ENCODE measurements around the gene FAF2. TPM values are rescaled to one million over a fixed set of nuclear protein-coding genes. Genes with fewer than 3 reads are reported as not detected.

Gene FAF2
- polyA plus RNA-seq, 2 of the 4 experiments (the other 2 are of a cell fraction) = 42.4 to 90.3 TPM

GRCh38 chr5:176461349-176461748 lies 13.2 kb downstream of the FAF2 start:
- no peak overlapping the region for H3K27ac ChIP-seq
- H3K4me3 ChIP-seq = no peak overlapping the region
- peaks cover 26% of the 10 kb centered on the region for H3K4me1 ChIP-seq
- FAIRE-seq = no peak
- 88% methylated on average over 2 of the region's 2 CpGs for WGBS (ENCODE audit: missing lambda C conversion rate)
- ChIA-PET CTCF (interaction anchor here (0.6 to 2.4 kb wide), 2 partner anchors 13 to 91 kb away, joined by 5 to 11 read pairs; partner anchors contain the start of gene FAF2), POLR2A (no interaction called here)
- DNase-seq (ENCODE audit: low read depth in 1 of 2, low spot score in 1 of 2) = no peak
- H3K9me3 ChIP-seq = no peaks in the 10 kb centered on the region
- no peak for TF ChIP-seq CBX8 (IDR thresholded peaks at IDR 0.05)
- TF ChIP-seq BCL3 (IDR thresholded peaks at IDR 0.05) = no peak
- TF ChIP-seq HMGXB4 (CRISPR knock-in tag; IDR thresholded peaks at IDR 0.05; ENCODE audit: borderline replicate concordance) = no peak
- TF ChIP-seq ZC3H11A (IDR thresholded peaks at IDR 0.05) = no peak
- TF ChIP-seq CTCF (IDR thresholded peaks at IDR 0.05) = no peak
- no peak for TF ChIP-seq CHD4 (IDR thresholded peaks at IDR 0.05; ENCODE audit: borderline replicate concordance)
- no peak for ATAC-seq
- no peak overlapping the region for H3K4me2 ChIP-seq

- CTCF ChIA-PET = interaction anchor here (1.3 to 2.6 kb wide), 3 partner anchors 8 to 15 kb away, joined by 4 to 10 read pairs (median 8); partner anchors contain the start of gene FAF2
Observed at GRCh38 chr5:176463113-176463764, 15.1 kb downstream of the FAF2 start.

GRCh38 chr5:176466245-176466871 lies 18.2 kb downstream of the FAF2 start:
- FAIRE-seq = no peak
- CTCF ChIA-PET = interaction anchor here (0.9 to 2.9 kb wide), 8 partner anchors 8 to 108 kb away, joined by 3 to 23 read pairs (median 4); partner anchors contain the start of gene FAF2

More at GRCh38 chr5:176463113-176463764, 15.1 kb downstream of the FAF2 start:
- ATAC-seq (no peak), FAIRE-seq (no peak), DNase-seq (ENCODE audit: low read depth in 1 of 2, low spot score in 1 of 2) (no peak)
- Histone ChIP-seq H3K4me1 (peaks cover 37% of the 10 kb centered on the region), H3K4me3 (no peak overlapping the region), H3K4me2 (no peak overlapping the region), H3K27ac (no peak overlapping the region), H3K9me3 (no peaks in the 10 kb centered on the region)
- 84% methylated on average over 7 of the region's 7 CpGs for WGBS (ENCODE audit: missing lambda C conversion rate)
- POLR2A ChIA-PET = interaction anchor here (0.6 to 1.1 kb wide), 2 partner anchors 16 to 73 kb away, joined by 3 to 10 read pairs; no protein-coding TSS in a partner anchor
- TF ChIP-seq NPAS2 (CRISPR knock-in tag; IDR thresholded peaks at IDR 0.05; ENCODE audit: borderline replicate concordance) = no peak

More at GRCh38 chr5:176466245-176466871, 18.2 kb downstream of the FAF2 start:
- H3K9me3 ChIP-seq = no peaks in the 10 kb centered on the region
- POLR2A ChIA-PET = interaction anchor here (1.0 to 1.8 kb wide), 4 partner anchors 11 to 71 kb away, joined by 3 to 11 read pairs (median 7); partner anchors contain the start of genes FAF2 and RNF44
- H3K27ac ChIP-seq = peak overlapping the region in 1 of 2 experiments; percentile 7; a peak in 1 of 6 replicates
- H3K4me2 ChIP-seq = peak overlapping the region; percentile 52
- H3K4me3 ChIP-seq = no peak overlapping the region
- no peak for TF ChIP-seq E2F6 (IDR thresholded peaks at IDR 0.05; ENCODE audit: borderline replicate concordance, low read depth)
- peak; percentile 44 to 68; a peak in 3 of 4 replicates for TF ChIP-seq CEBPB (IDR thresholded peaks at IDR 0.05)
- TF ChIP-seq FOSL2 (IDR thresholded peaks at IDR 0.05) = no peak
- TF ChIP-seq FOSL2 (CRISPR knock-in tag; IDR thresholded peaks at IDR 0.05) = peak; percentile 45; the same call in 1 of the 2 replicates
- TF ChIP-seq SMC3 (IDR thresholded peaks at IDR 0.05) = no peak
- peak; percentile 10; the same call in 1 of the 2 replicates for TF ChIP-seq JUNB (IDR thresholded peaks at IDR 0.05)
- no peak for TF ChIP-seq KDM5A (IDR thresholded peaks at IDR 0.05)
- TF ChIP-seq CBX8 (IDR thresholded peaks at IDR 0.05) = no peak
- no peak for TF ChIP-seq POLR2AphosphoS2 (conservative IDR thresholded peaks at IDR 0.05; ENCODE audit: low read length)
- no peak for TF ChIP-seq ATOH8 (CRISPR knock-in tag; IDR thresholded peaks at IDR 0.05; ENCODE audit: low read depth)
- TF ChIP-seq EHF (CRISPR knock-in tag; IDR thresholded peaks at IDR 0.05) = no peak
- no peak for TF ChIP-seq HDAC2 (IDR thresholded peaks at IDR 0.05)
- TF ChIP-seq RAD21 (conservative IDR thresholded peaks at IDR 0.05 in 1 of 2, IDR thresholded peaks at IDR 0.05 in 1 of 2) = no peak
- no peak for TF ChIP-seq PHF8 (IDR thresholded peaks at IDR 0.05; ENCODE audit: borderline replicate concordance, low read depth)
- TF ChIP-seq RCOR1 (IDR thresholded peaks at IDR 0.05; ENCODE audit: low read depth, low read length) = no peak
- TF ChIP-seq CTCF (IDR thresholded peaks at IDR 0.05) = no peak
- peak; percentile 68 to 78 for ATAC-seq
- peak in 1 of 2 experiments; percentile 61 for DNase-seq (ENCODE audit: low read depth in 1 of 2, low spot score in 1 of 2)
- H3K4me1 ChIP-seq = peaks cover 29% of the 10 kb centered on the region
- 23% methylated on average over 6 of the region's 6 CpGs for WGBS (ENCODE audit: missing lambda C conversion rate)
